Lower leg skin (tissue), 3 donors: ENCODE results near the gene ATG9A.

Source experiments
- POLR2A ChIP-seq, 2 donors: fragments of 450-650 bp; IDR thresholded peaks; one replicate each; pipeline ENCODE4 v1.6.1; 2016 to 2017; ENCODE audit warnings: antibody characterized with exemption in 2 of 2, mild to moderate bottlenecking in 1 of 2, moderate library complexity in 1 of 2
- TF ChIP-seq, protein P1 (sequence below), 3 donors: fragments of 450-650 bp; IDR thresholded peaks; one replicate each; pipeline ENCODE4 v1.5.1; 2016; ENCODE audit warnings: antibody characterized with exemption in 3 of 3, mild to moderate bottlenecking in 3 of 3, moderate library complexity in 2 of 3

DNA sequence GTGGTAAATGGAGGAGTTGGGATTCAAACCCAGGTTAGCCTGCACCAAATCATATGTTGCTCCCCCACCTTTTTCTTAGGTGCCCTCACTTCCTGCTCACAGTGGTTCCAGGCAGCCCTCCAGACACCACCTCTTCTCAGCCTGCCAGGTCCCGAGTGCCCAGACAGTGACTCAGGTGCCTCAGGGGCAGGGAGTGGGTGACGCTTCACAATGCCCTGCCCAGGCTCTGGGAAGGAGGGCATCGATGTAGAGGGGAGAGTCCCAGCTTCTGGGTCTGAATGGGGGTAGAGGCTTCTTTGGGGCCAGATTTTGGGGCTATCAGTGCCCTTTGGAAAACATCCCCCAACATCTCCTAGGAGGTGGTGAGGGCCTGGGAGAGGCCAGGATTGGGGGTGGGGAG, 44.5 kb upstream of the ATG9A start:
- TF ChIP-seq, protein P1, sequence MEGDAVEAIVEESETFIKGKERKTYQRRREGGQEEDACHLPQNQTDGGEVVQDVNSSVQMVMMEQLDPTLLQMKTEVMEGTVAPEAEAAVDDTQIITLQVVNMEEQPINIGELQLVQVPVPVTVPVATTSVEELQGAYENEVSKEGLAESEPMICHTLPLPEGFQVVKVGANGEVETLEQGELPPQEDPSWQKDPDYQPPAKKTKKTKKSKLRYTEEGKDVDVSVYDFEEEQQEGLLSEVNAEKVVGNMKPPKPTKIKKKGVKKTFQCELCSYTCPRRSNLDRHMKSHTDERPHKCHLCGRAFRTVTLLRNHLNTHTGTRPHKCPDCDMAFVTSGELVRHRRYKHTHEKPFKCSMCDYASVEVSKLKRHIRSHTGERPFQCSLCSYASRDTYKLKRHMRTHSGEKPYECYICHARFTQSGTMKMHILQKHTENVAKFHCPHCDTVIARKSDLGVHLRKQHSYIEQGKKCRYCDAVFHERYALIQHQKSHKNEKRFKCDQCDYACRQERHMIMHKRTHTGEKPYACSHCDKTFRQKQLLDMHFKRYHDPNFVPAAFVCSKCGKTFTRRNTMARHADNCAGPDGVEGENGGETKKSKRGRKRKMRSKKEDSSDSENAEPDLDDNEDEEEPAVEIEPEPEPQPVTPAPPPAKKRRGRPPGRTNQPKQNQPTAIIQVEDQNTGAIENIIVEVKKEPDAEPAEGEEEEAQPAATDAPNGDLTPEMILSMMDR (IDR thresholded peaks at IDR 0.05), result no peak
- TF ChIP-seq POLR2A (IDR thresholded peaks at IDR 0.05), result no peak
